Measurements from ENCODE around the gene CA11.

- TF ChIP-seq POLR2A (IDR thresholded peaks at IDR 0.05; ENCODE audit: low read depth, low read length): no peak
- TF ChIP-seq SPI1 (IDR thresholded peaks at IDR 0.05; ENCODE audit: low read depth, low read length): no peak
- no peak for TF ChIP-seq POLR2AphosphoS5 (IDR thresholded peaks at IDR 0.05; ENCODE audit: low read depth, low read length)
- TF ChIP-seq TAF1 (IDR thresholded peaks at IDR 0.05; ENCODE audit: low read depth, low read length): no peak
- no peak for TF ChIP-seq PAX5 (IDR thresholded peaks at IDR 0.05; ENCODE audit: insufficient read depth, low read length, severe bottlenecking)
Measured at GRCh38 chr19:48644839-48645619, 958 bp downstream of the CA11 start.

Measured in GM12891 (cell line).